HL-60 (cell line): ENCODE results near the gene SSTR1.

ENCODE experiments used
- DNase-seq, 2 experiments: peaks; one replicate each; pipeline ENCODE4 v3.0.0-alpha.2; 2010 to 2020; ENCODE audit warnings: low read depth in 1 of 2, low spot score in 1 of 2
- H3K27ac ChIP-seq: fragments of 250-450 bp; sonication (Bioruptor Pico); replicated peaks from 2 replicates; pipeline ENCODE4 v1.5.1; 2020; ENCODE audit warnings: mild to moderate bottlenecking, moderate library complexity
- H3K27me3 ChIP-seq: fragments of 250-450 bp; sonication (Bioruptor Pico); 2 replicates; pipeline ENCODE4 v1.5.1; 2021; ENCODE audit warnings: mild to moderate bottlenecking, moderate library complexity; ENCODE audit not compliant: insufficient read depth, poor library complexity, severe bottlenecking
- H3K4me3 ChIP-seq: replicated peaks from 2 replicates; pipeline ENCODE4 v1.5.1; 2011; ENCODE audit warnings: mild to moderate bottlenecking, control low read depth, low read length; ENCODE audit not compliant: insufficient read depth
- GABPA ChIP-seq: IDR thresholded peaks from 2 replicates; pipeline ENCODE4 v1.6.1; 2012; ENCODE audit warnings: low read depth
- POLR2AphosphoS5 ChIP-seq: IDR thresholded peaks from 2 replicates; pipeline ENCODE4 v1.6.1; 2012; ENCODE audit warnings: low read depth
- SPI1 ChIP-seq: IDR thresholded peaks from 2 replicates; pipeline ENCODE4 v1.6.1; 2012; ENCODE audit warnings: low read depth, mild to moderate bottlenecking, borderline replicate concordance
- TF ChIP-seq, protein P1 (sequence below): IDR thresholded peaks from one replicate; pipeline ENCODE4 v1.5.1; 2011; ENCODE audit warnings: low read length, control low read depth, inconsistent platforms; ENCODE audit not compliant: insufficient read depth
- TF ChIP-seq, protein P2 (sequence below): IDR thresholded peaks from 2 replicates; pipeline ENCODE4 v1.6.1; 2012; ENCODE audit warnings: low read depth; ENCODE audit not compliant: insufficient replicate concordance

SSTR1 gene

DNA sequence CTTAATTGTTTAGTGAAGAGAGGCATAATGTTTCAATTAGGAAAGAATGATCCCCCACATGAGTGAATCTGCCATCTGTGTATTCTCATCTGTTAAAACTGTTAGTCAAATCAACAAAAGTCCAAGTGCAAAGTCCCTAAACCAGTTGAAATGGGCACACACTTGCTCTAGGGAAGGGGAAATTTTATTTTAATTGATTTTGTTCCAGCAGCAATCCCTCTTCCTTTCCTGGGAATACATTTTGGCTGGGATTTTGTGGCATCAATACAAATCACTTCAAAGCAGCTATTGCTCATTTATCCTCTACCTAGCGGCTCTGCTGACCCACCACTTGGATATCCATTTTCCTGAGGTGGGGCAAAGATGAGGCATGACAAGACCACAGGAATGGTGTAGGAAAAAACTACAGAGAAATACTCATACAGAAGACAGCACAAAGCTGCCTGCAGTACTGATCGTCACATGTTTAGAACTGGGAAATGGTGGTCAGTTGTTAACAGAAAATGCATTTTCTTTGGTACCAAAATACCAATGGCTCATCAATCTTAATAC is 9.8 kb upstream of the SSTR1 start:
- H3K27ac ChIP-seq = no peak overlapping the region
- TF ChIP-seq POLR2AphosphoS5 = no peak
- TF ChIP-seq SPI1 = no peak
- TF ChIP-seq, protein P1, sequence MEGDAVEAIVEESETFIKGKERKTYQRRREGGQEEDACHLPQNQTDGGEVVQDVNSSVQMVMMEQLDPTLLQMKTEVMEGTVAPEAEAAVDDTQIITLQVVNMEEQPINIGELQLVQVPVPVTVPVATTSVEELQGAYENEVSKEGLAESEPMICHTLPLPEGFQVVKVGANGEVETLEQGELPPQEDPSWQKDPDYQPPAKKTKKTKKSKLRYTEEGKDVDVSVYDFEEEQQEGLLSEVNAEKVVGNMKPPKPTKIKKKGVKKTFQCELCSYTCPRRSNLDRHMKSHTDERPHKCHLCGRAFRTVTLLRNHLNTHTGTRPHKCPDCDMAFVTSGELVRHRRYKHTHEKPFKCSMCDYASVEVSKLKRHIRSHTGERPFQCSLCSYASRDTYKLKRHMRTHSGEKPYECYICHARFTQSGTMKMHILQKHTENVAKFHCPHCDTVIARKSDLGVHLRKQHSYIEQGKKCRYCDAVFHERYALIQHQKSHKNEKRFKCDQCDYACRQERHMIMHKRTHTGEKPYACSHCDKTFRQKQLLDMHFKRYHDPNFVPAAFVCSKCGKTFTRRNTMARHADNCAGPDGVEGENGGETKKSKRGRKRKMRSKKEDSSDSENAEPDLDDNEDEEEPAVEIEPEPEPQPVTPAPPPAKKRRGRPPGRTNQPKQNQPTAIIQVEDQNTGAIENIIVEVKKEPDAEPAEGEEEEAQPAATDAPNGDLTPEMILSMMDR = no peak
- TF ChIP-seq, protein P2, sequence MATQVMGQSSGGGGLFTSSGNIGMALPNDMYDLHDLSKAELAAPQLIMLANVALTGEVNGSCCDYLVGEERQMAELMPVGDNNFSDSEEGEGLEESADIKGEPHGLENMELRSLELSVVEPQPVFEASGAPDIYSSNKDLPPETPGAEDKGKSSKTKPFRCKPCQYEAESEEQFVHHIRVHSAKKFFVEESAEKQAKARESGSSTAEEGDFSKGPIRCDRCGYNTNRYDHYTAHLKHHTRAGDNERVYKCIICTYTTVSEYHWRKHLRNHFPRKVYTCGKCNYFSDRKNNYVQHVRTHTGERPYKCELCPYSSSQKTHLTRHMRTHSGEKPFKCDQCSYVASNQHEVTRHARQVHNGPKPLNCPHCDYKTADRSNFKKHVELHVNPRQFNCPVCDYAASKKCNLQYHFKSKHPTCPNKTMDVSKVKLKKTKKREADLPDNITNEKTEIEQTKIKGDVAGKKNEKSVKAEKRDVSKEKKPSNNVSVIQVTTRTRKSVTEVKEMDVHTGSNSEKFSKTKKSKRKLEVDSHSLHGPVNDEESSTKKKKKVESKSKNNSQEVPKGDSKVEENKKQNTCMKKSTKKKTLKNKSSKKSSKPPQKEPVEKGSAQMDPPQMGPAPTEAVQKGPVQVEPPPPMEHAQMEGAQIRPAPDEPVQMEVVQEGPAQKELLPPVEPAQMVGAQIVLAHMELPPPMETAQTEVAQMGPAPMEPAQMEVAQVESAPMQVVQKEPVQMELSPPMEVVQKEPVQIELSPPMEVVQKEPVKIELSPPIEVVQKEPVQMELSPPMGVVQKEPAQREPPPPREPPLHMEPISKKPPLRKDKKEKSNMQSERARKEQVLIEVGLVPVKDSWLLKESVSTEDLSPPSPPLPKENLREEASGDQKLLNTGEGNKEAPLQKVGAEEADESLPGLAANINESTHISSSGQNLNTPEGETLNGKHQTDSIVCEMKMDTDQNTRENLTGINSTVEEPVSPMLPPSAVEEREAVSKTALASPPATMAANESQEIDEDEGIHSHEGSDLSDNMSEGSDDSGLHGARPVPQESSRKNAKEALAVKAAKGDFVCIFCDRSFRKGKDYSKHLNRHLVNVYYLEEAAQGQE = no peak
- TF ChIP-seq GABPA = no peak
- no peaks in the 10 kb centered on the region for H3K27me3 ChIP-seq
- no peak for DNase-seq
- no peak overlapping the region for H3K4me3 ChIP-seq

DNA sequence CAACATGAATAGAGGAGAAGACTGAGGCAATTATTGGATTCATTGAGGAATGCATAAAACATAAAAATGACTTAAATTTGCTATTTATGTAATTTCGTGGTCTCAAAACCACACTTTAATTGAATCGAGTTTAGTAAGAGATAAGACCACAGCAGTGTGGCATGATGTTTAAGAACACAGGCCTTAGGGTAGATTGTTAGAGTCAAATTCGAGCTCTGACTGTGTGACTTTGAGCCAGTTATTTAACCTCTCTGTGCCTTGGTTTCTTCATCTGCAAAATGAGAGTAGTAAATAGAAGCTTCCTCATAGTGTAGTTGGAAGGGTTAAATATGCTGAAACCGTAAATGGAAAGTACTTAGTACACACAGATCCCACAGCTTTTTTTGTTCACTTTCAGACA is 9.3 kb upstream of the SSTR1 start:
- no peak for DNase-seq

DNA sequence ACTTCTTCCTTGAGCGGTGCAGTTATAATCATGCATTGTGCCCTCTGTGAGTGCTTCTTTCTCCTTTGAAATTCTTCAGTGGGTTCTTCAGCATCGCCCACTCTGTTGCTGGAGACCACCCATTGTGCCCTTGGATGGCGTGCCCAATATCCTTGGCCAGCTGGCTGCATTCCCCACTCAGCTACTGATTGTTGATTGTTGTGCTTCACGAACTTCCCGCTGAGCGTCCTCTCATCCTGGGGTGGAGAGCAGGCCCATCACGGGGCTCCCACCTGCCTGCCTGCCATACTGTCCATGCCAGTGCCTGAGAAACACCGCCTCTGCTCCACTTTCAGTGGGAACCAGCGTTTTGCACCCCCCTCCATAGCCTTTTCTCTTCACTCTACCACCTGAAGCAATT is 8.6 kb upstream of the SSTR1 start:
- Histone ChIP-seq H3K4me3 (no peak overlapping the region), H3K27me3 (no peaks in the 10 kb centered on the region), H3K27ac (no peak overlapping the region)
- no peak for TF ChIP-seq POLR2AphosphoS5
- no peak for TF ChIP-seq SPI1
- TF ChIP-seq GABPA = no peak
- TF ChIP-seq, protein P2 = no peak
- TF ChIP-seq, protein P1 = no peak
- no peak for DNase-seq

More for the DNA sequence above, 9.3 kb upstream of the SSTR1 start:
- no peak overlapping the region for H3K27ac ChIP-seq
- TF ChIP-seq, protein P2 = no peak
- TF ChIP-seq, protein P1 = no peak
- TF ChIP-seq SPI1 (no peak), GABPA (no peak), POLR2AphosphoS5 (no peak)
- H3K4me3 ChIP-seq = no peak overlapping the region
- H3K27me3 ChIP-seq = no peaks in the 10 kb centered on the region
